ENCODE data around the gene CAMTA1. TPM values are rescaled to one million over a fixed set of nuclear protein-coding genes. Genes with fewer than 3 reads are reported as not detected.

Gene CAMTA1
- total and polyA plus RNA-seq, 4 donors, result 18.0 to 93.5 (median 35.8) TPM

DNA sequence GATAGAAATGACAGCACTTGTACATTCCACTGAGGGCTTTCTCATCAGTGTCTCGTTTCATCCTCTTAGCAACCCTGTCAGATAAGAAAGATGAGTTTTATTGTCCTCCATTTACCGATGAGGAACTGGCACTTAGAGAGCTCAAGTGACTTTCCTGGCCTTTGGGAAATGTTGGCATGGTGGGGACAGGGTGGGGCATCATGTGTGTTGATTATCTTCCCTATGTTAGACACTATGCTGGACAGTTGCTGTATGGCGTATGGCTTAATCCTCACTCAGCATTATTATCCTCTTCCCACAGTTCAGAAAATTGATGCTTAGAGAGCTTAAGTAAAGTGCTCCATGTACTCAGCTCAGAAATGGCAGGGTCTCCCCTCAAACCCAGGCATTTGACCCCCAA, 163.2 kb downstream of the CAMTA1 start (continued):
- TF ChIP-seq FOXA1 (IDR thresholded peaks at IDR 0.05), result no peak
- TF ChIP-seq EGR1 (IDR thresholded peaks at IDR 0.05; ENCODE audit: low read depth in 2 of 2), result no peak
- no peak for TF ChIP-seq NR2F2 (IDR thresholded peaks at IDR 0.05)
- no peak for TF ChIP-seq FOXA2 (IDR thresholded peaks at IDR 0.05)

DNA sequence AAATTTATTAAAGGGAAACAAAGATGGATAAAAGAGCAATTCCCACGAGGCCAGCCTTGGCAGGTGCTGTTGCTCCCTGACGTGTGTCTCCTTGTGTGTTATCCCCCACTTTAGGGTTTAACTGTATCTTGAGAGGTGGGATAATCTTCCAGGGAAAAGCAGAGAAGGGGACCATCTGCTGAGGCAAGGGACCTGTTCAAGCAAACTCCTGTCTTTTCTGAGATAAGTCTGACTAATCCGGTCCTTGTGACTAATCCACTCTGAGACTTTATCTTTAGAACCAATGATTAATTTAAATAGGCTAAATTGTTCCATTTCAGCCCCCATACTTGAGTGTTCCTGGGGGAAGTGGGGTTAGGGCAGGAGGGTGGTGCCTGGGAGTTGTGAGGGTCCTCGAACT, 163.6 kb downstream of the CAMTA1 start:
- no peak overlapping the region for H3K27ac ChIP-seq (ENCODE audit: low read depth in 1 of 2, low read length in 2 of 2)
- no peak for DNase-seq (ENCODE audit: low spot score)
- H3K27me3 ChIP-seq (ENCODE audit: control insufficient read depth in 4 of 4, insufficient read depth in 4 of 4, low read length in 3 of 4), result no peaks in the 10 kb centered on the region
- H3K36me3 ChIP-seq (ENCODE audit: control insufficient read depth in 4 of 4, insufficient read depth in 3 of 4, low read depth in 1 of 4, low read length in 3 of 4), result no peaks in the 10 kb centered on the region
- H3K9me3 ChIP-seq (ENCODE audit: control insufficient read depth in 4 of 4, low read length in 3 of 4), result no peaks in the 10 kb centered on the region
- TF ChIP-seq RXRA (IDR thresholded peaks at IDR 0.05) (no peak), TAF1 (conservative IDR thresholded peaks at IDR 0.05) (no peak), HNF4G (IDR thresholded peaks at IDR 0.05) (no peak), REST (IDR thresholded peaks at IDR 0.05) (no peak), FOXA2 (IDR thresholded peaks at IDR 0.05) (no peak), FOXA1 (IDR thresholded peaks at IDR 0.05) (no peak), MAX (IDR thresholded peaks at IDR 0.05) (no peak), EGR1 (IDR thresholded peaks at IDR 0.05; ENCODE audit: low read depth in 2 of 2) (no peak), HNF4A (conservative IDR thresholded peaks at IDR 0.05) (no peak), GABPA (IDR thresholded peaks at IDR 0.05 in 1 of 2, conservative IDR thresholded peaks at IDR 0.05 in 1 of 2) (no peak), SP1 (IDR thresholded peaks at IDR 0.05) (no peak), NR2F2 (IDR thresholded peaks at IDR 0.05) (no peak), RAD21 (IDR thresholded peaks at IDR 0.05) (no peak), JUND (IDR thresholded peaks at IDR 0.05) (no peak)
- 88% methylated on average over 4 of the region's 4 CpGs for WGBS
- no peak overlapping the region for H3K4me3 ChIP-seq (ENCODE audit: low read depth in 1 of 3, low read length in 3 of 3)
- H3K9ac ChIP-seq (ENCODE audit: low read depth in 1 of 2, low read length in 2 of 2), result no peak overlapping the region
- no peaks in the 10 kb centered on the region for H3K4me1 ChIP-seq (ENCODE audit: control insufficient read depth in 4 of 4, insufficient read depth in 4 of 4, low read length in 3 of 4)

GRCh38 chr1:6950001-6950765, 164.9 kb downstream of the CAMTA1 start:
- 76% methylated on average over 9 of the region's 9 CpGs for WGBS
- H3K4me3 ChIP-seq (ENCODE audit: low read depth in 1 of 3, low read length in 3 of 3), result no peak overlapping the region
- no peak overlapping the region for H3K27ac ChIP-seq (ENCODE audit: low read depth in 1 of 2, low read length in 2 of 2)
- no peak overlapping the region for H3K9ac ChIP-seq (ENCODE audit: low read depth in 1 of 2, low read length in 2 of 2)
- TF ChIP-seq ZBTB33 (IDR thresholded peaks at IDR 0.05), result no peak
- no peak for TF ChIP-seq HNF4A (conservative IDR thresholded peaks at IDR 0.05)
- no peak for TF ChIP-seq RXRA (IDR thresholded peaks at IDR 0.05)
- TF ChIP-seq YY1 (IDR thresholded peaks at IDR 0.05), result no peak
- TF ChIP-seq GABPA (IDR thresholded peaks at IDR 0.05 in 1 of 2, conservative IDR thresholded peaks at IDR 0.05 in 1 of 2), result no peak
- TF ChIP-seq, protein P1, sequence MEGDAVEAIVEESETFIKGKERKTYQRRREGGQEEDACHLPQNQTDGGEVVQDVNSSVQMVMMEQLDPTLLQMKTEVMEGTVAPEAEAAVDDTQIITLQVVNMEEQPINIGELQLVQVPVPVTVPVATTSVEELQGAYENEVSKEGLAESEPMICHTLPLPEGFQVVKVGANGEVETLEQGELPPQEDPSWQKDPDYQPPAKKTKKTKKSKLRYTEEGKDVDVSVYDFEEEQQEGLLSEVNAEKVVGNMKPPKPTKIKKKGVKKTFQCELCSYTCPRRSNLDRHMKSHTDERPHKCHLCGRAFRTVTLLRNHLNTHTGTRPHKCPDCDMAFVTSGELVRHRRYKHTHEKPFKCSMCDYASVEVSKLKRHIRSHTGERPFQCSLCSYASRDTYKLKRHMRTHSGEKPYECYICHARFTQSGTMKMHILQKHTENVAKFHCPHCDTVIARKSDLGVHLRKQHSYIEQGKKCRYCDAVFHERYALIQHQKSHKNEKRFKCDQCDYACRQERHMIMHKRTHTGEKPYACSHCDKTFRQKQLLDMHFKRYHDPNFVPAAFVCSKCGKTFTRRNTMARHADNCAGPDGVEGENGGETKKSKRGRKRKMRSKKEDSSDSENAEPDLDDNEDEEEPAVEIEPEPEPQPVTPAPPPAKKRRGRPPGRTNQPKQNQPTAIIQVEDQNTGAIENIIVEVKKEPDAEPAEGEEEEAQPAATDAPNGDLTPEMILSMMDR (IDR thresholded peaks at IDR 0.05; ENCODE audit: low read depth, low read length, missing input control), result no peak
- TF ChIP-seq ATF3 (IDR thresholded peaks at IDR 0.05), result no peak
- no peak for TF ChIP-seq FOXA1 (IDR thresholded peaks at IDR 0.05)
- no peak for TF ChIP-seq MAX (IDR thresholded peaks at IDR 0.05)
- TF ChIP-seq JUND (IDR thresholded peaks at IDR 0.05), result no peak
- no peak for TF ChIP-seq TAF1 (conservative IDR thresholded peaks at IDR 0.05)
- no peaks in the 10 kb centered on the region for H3K9me3 ChIP-seq (ENCODE audit: control insufficient read depth in 4 of 4, low read length in 3 of 4)
- no peaks in the 10 kb centered on the region for H3K27me3 ChIP-seq (ENCODE audit: control insufficient read depth in 4 of 4, insufficient read depth in 4 of 4, low read length in 3 of 4)
- H3K4me1 ChIP-seq (ENCODE audit: control insufficient read depth in 4 of 4, insufficient read depth in 4 of 4, low read length in 3 of 4), result no peaks in the 10 kb centered on the region
- H3K36me3 ChIP-seq (ENCODE audit: control insufficient read depth in 4 of 4, insufficient read depth in 3 of 4, low read depth in 1 of 4, low read length in 3 of 4), result no peaks in the 10 kb centered on the region
- DNase-seq (ENCODE audit: low spot score), result no peak

All from liver (tissue), 9 donors.